OCI-LY3 (cell line): ENCODE results near the gene SLC7A1.

ENCODE experiments used
- H2AFZ ChIP-seq: fragments of 200-600, 300-600 bp; shearing (Covaris generic); 2 replicates; pipeline ENCODE4 v1.6.0; 2014; ENCODE audit warnings: antibody characterized with exemption, low read depth, low read length
- H3K27ac ChIP-seq: fragments of 200-600, 300-600 bp; sonication (generic); 2 replicates; pipeline ENCODE4 v1.5.1; 2014; ENCODE audit warnings: mild to moderate bottlenecking, low read length, moderate library complexity, mixed read lengths
- H3K27me3 ChIP-seq: fragments of 200-600, 300-600 bp; sonication (generic); 2 replicates; pipeline ENCODE4 v1.6.1; 2014; ENCODE audit warnings: low read depth, low read length, mixed read lengths
- H3K36me3 ChIP-seq: fragments of 200-600, 300-600 bp; sonication (generic); replicated peaks from 2 replicates; pipeline ENCODE3; 2014; ENCODE audit warnings: low read depth, low read length, mixed read lengths
- H3K4me1 ChIP-seq: fragments of 300-600, 200-600 bp; sonication (generic); 2 replicates; pipeline ENCODE4 v1.6.1; 2014; ENCODE audit warnings: low read length, mixed read lengths
- H3K4me2 ChIP-seq: fragments of 200-600, 300-600 bp; sonication (generic); 2 replicates; pipeline ENCODE4 v1.6.1; 2014; ENCODE audit warnings: low read length, mixed read lengths
- H3K4me3 ChIP-seq: fragments of 300-600, 200-600 bp; sonication (generic); 2 replicates; pipeline ENCODE4 v1.5.1; 2014; ENCODE audit warnings: antibody characterized with exemption, mild to moderate bottlenecking, low read length, moderate library complexity
- H3K79me2 ChIP-seq: fragments of 300-600, 200-600 bp; shearing (Covaris generic); 2 replicates; pipeline ENCODE4 v1.6.1; 2014; ENCODE audit warnings: mild to moderate bottlenecking, low read length, mixed read lengths
- H3K9ac ChIP-seq: fragments of 300-600, 200-600 bp; shearing (Covaris generic); 2 replicates; pipeline ENCODE4 v1.6.0; 2014; ENCODE audit warnings: mild to moderate bottlenecking, low read length, moderate library complexity
- H3K9me3 ChIP-seq: fragments of 200-600, 300-600 bp; shearing (Covaris generic); 2 replicates; pipeline ENCODE4 v1.6.1; 2014; ENCODE audit warnings: low read length, mixed read lengths; ENCODE audit not compliant: insufficient read depth
- H4K20me1 ChIP-seq: fragments of 200-600, 300-600 bp; sonication (generic); 2 replicates; pipeline ENCODE4 v1.6.1; 2016; ENCODE audit warnings: low read length, mixed read lengths; ENCODE audit not compliant: insufficient read depth
- CTCF ChIP-seq: fragments of 200-600, 300-600 bp; sonication (generic); IDR thresholded peaks from 2 replicates; pipeline ENCODE4 v1.5.1; 2014; ENCODE audit warnings: antibody characterized with exemption, low read length, low read depth
- EZH2phosphoT487 ChIP-seq: fragments of 200-600 bp; shearing (Covaris generic); IDR thresholded peaks from 2 replicates; pipeline ENCODE4 v1.6.1; 2018; ENCODE audit warnings: antibody characterized with exemption, mixed run types, low read depth

The SLC7A1 gene

GRCh38 chr13:29545988-29546387 lies 49.5 kb downstream of the SLC7A1 start:
- Histone ChIP-seq H4K20me1 (peaks cover 67% of the 10 kb centered on the region), H2AFZ (no peak overlapping the region), H3K9me3 (no peaks in the 10 kb centered on the region), H3K27me3 (no peaks in the 10 kb centered on the region), H3K4me1 (peaks cover 30% of the 10 kb centered on the region), H3K9ac (no peak overlapping the region), H3K79me2 (peaks cover 98% of the 10 kb centered on the region), H3K4me2 (no peak overlapping the region), H3K36me3 (peaks cover 42% of the 10 kb centered on the region), H3K27ac (no peak overlapping the region), H3K4me3 (no peak overlapping the region)
- no peak for TF ChIP-seq EZH2phosphoT487
- no peak for TF ChIP-seq CTCF

GRCh38 chr13:29543230-29544215 lies 52.0 kb downstream of the SLC7A1 start:
- H3K9me3 ChIP-seq: no peaks in the 10 kb centered on the region
- peaks cover 85% of the 10 kb centered on the region for H4K20me1 ChIP-seq
- H3K4me3 ChIP-seq: 0 out of 2 replicates have a peak overlapping the region, but pooled peaks have one; percentile 11
- H3K4me2 ChIP-seq: peak overlapping the region; percentile 64
- TF ChIP-seq EZH2phosphoT487: no peak
- TF ChIP-seq CTCF: peak; percentile 53
- no peak overlapping the region for H2AFZ ChIP-seq
- H3K4me1 ChIP-seq: peaks cover 32% of the 10 kb centered on the region
- H3K27me3 ChIP-seq: no peaks in the 10 kb centered on the region
- peak overlapping the region; percentile 16; the same call in 1 of the 2 replicates for H3K27ac ChIP-seq
- peaks cover 42% of the 10 kb centered on the region for H3K36me3 ChIP-seq
- H3K79me2 ChIP-seq: peaks cover 100% of the 10 kb centered on the region
- H3K9ac ChIP-seq: peak overlapping the region; percentile 9; the same call in 1 of the 2 replicates

- Histone ChIP-seq H4K20me1 (peaks cover 84% of the 10 kb centered on the region), H3K79me2 (peaks cover 100% of the 10 kb centered on the region), H3K4me1 (peaks cover 32% of the 10 kb centered on the region)
These were observed 53.1 kb downstream of the SLC7A1 start for GRCh38 chr13:29542381-29542780.

More at GRCh38 chr13:29542381-29542780, 53.1 kb downstream of the SLC7A1 start:
- Histone ChIP-seq H3K9ac (no peak overlapping the region), H3K4me2 (no peak overlapping the region), H3K27me3 (no peaks in the 10 kb centered on the region), H3K4me3 (no peak overlapping the region), H3K27ac (no peak overlapping the region), H2AFZ (no peak overlapping the region), H3K36me3 (peaks cover 39% of the 10 kb centered on the region), H3K9me3 (no peaks in the 10 kb centered on the region)
- TF ChIP-seq CTCF (no peak), EZH2phosphoT487 (no peak)
